ENCODE measurements around the gene ANXA2R.
"Not testable (repeated sequence)": the region's sequence is repeated elsewhere in the genome, so short reads cannot be mapped to it uniquely, and the experiment has no call there.

Gene ANXA2R

GRCh38 chr5:43027054-43027785 is 12.9 kb downstream of the ANXA2R start:
- DNase-seq, result no peak

GRCh38 chr5:43025184-43025950 is 14.8 kb downstream of the ANXA2R start:
- DNase-seq, result not testable (repeated sequence)

GRCh38 chr5:43024217-43024616 is 15.9 kb downstream of the ANXA2R start:
- DNase-seq, result no peak

- no peak for DNase-seq
These were observed 19.0 kb downstream of the ANXA2R start for GRCh38 chr5:43021151-43021550.

- DNase-seq, result peak; percentile 12
These were observed 19.7 kb downstream of the ANXA2R start for GRCh38 chr5:43020399-43020746.

GRCh38 chr5:43019614-43020398 is 20.3 kb downstream of the ANXA2R start:
- DNase-seq, result peak; percentile 81

GRCh38 chr5:43019291-43019613 is 20.9 kb downstream of the ANXA2R start:
- DNase-seq, result no peak

GRCh38 chr5:43017428-43017815 is 22.7 kb downstream of the ANXA2R start:
- DNase-seq, result peak; percentile 32

GRCh38 chr5:43016217-43016779 is 23.8 kb downstream of the ANXA2R start:
- DNase-seq, result no peak

- DNase-seq, result no peak
These were observed 25.6 kb downstream of the ANXA2R start for GRCh38 chr5:43014522-43014921.

- no peak for DNase-seq
These were observed 29.2 kb downstream of the ANXA2R start for GRCh38 chr5:43010935-43011315.

GRCh38 chr5:43008363-43009153 is 31.6 kb downstream of the ANXA2R start:
- peak; percentile 91 for DNase-seq

- DNase-seq, result peak; percentile 76
These were observed 32.2 kb downstream of the ANXA2R start for GRCh38 chr5:43007911-43008362.

- peak; percentile 64 for DNase-seq
These were observed 32.7 kb downstream of the ANXA2R start for GRCh38 chr5:43007246-43007910.

GRCh38 chr5:43006424-43007202 is 33.5 kb downstream of the ANXA2R start:
- DNase-seq, result no peak

- DNase-seq, result no peak
These were observed 35.1 kb downstream of the ANXA2R start for GRCh38 chr5:43005031-43005430.

GRCh38 chr5:43001748-43002147 is 38.4 kb downstream of the ANXA2R start:
- DNase-seq, result no peak

- DNase-seq, result no peak
These were observed 39.2 kb downstream of the ANXA2R start for GRCh38 chr5:43000914-43001313.

GRCh38 chr5:43000111-43000840 is 39.8 kb downstream of the ANXA2R start:
- no peak for DNase-seq

- DNase-seq, result no peak
These were observed 44.8 kb downstream of the ANXA2R start for GRCh38 chr5:42995360-42995751.
